GM21825 (cell line): ENCODE measurements around the gene LYSET.
"Not testable (repeated sequence)": the region's sequence is repeated elsewhere in the genome, so short reads cannot be mapped to it uniquely, and the experiment has no call there.

Source experiments
- ATAC-seq: cut with Tn5 transposase; IDR thresholded peaks from one replicate; pipeline ENCODE4 v1.9.1; 2021; ENCODE audit warnings: mild to moderate bottlenecking, moderate library complexity; ENCODE audit not compliant: unreplicated experiment

Gene LYSET

DNA sequence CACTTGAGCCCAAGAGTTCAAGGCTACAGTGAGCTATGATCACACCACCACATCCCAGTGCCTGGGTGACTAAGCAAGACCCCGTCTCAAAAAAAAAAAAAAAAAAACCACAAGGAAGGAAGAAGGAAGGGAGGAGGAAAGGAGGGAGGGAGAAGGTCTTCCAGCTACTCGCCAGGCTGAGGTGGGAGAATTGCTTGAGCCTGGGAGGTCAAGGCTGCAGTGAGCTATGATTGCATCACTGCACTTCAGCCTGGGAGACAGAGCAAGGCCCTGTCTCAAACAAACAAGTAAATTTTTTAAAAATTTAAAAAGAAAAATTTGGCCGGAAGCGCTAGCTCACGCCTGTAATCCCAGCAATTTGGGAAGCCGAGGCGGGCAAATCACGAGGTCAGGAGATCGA lies 16.5 kb upstream of the LYSET start:
- ATAC-seq = not testable (repeated sequence)

DNA sequence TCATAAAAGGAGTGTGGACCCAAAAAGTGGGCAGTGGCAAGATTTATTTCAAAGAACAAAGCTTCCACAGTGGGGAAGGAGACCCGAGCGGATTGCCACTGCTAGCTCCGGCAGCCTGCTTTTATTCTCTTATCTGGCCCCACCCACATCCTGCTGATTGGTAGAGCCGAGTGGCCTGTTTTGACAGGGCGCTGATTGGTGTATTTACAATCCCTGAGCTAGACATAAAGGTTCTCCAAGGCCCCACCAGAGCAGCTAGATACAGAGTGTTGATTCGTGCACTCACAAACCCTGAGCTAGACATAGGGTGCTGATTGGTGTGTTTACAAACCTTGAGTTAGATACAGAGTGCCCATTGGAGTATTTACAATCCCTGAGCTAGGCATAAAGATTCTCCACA lies 15.5 kb upstream of the LYSET start:
- not testable (repeated sequence) for ATAC-seq

DNA sequence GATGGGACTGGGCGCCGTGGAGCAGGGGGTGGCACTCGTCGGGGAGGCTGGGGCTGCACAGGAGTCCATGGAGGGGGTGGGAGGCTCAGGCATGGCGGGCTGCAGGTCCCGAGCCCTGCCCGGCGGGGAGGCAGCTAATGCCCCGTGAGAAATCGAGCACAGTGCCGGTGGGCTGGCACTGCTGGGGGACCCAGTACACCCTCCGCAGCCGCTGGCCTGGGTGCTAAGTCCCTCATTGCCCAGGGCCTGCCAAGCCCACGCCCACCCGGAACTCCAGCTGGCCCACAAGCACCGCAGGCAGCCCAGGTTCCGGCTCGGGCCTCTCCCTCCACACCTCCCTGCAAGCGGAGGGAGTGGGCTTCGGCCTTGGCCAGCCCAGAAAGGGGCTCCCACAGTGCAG lies 15.0 kb upstream of the LYSET start:
- not testable (repeated sequence) for ATAC-seq

DNA sequence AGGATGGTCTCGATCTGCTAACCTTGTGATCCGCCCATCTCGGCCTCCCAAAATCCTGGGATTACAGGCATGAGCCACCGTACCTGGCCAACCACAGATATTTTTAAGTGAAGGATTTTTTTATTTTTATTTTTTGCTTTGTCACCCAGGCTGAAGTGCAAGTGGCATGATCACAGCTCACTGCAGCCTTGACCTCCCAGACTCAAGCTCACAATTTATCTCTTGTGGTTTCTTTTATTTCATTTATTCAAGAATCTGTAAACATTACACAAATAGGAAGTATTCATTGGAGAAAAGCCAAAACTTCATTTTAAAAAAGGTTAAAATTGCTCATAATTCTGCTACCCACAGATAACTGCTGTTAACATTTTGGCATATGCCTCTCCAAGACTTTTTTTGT lies 13.7 kb upstream of the LYSET start:
- ATAC-seq = no peak

DNA sequence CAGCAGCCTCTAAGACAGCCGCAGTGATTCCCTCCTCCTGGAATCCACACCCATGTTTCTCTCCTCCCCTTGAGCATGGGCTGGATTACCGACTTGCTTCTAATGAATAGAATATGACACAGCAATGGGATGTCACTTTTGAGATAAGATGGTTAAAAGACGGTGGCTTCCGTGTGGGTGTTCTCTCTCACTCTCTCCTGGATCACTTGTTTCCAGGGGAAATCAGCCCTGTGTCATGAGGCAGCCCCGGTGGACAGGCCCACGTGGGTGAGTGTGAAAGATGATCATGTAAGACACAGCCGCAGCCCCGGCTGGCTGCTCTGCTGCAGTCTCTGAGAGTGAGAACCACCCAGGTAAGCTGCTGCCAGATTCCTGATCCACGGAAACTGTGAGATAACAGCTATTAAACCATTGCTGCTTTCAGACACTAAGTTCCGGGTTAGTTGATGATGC lies 11.1 kb upstream of the LYSET start:
- no peak for ATAC-seq

DNA sequence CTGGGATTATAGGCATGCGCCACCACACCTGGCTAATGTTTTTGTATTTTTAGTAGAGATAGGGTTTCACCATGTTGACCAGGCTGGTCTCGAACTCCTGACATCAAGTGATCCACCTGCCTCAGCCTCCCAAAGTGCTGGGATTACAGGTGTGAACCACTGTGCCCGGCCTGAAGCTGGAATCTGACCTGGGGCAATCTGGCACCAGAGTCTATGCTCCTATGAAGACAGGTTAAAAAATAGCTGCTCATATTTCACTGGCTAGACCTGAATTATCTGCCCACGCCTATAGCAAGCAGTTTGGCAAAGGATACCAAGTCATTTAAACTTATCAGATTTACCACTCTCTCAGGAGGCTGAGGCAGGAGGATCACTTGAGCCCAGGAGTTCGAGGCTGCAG lies 10.4 kb upstream of the LYSET start:
- ATAC-seq = not testable (repeated sequence)

DNA sequence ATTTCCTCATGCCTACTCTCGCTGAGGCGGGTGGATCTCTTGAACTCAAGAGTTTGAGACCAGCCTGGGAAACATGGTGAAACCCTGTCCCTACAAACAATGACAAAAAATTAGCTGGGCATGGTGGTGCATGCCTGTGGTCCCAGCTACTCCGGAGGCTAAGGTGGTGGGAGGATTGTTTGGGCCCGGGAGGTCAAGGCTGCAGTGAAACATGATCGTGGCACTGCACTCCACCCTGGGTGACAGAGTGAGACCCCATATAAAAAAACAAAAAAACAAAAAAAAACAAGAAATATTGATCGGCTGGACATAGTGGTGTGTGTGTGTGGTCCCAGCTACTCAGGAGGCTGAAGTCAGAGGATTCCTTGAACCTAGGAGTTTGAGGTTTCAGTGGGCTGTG lies 9.6 kb upstream of the LYSET start:
- ATAC-seq = no peak

DNA sequence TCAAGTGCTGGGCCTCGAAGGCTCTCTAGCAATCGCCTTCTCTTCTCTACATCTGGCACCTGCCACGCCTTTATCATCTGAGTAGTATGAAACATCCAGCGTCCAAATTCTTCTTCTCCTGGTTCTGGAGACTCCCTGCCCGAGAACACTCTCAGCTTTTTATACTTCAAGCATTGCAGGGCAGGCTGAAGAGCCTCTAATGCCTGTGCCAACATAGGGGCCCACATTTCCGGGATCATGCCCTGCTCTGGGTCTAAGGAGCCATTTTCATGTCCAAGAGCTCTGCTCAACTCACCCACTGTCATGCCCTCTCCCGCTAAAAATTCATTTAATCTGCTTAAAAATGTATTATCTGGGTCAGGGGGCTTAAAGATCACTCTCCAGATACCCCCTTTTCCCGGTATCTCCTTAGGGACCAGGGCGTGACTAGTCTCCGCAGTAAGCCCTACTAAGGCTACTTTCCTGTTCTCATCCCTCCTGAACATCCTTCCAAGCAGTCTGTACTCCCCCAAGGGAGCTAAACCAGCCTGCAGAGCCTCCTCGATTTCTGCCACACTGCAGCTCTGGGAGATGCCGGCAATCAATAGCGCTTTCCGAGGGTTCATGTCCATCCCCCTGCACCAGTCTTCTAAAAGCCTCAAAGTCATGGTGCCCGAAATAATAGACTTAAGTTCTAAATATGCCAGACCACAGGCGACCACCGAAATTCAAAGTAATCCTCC lies 1.4 kb upstream of the LYSET start:
- no peak for ATAC-seq

DNA sequence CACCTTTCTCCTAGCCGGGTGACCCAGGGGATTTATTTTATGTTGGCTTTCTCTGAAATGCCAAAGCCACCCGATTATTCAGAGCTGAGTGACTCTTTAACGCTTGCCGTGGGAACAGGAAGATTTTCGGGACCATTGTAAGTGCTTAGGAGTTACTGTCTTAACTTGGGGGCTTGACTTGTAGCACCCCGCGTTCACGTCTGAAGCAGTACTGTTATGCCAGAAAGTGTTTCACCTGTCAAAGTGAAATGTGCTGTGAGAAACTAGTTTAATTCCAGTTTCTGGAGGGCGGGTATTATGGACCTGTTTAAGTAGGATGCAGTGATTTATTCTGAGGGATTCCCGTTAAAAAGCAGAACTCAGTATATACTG lies 218 bp downstream of the LYSET start:
- ATAC-seq = no peak

DNA sequence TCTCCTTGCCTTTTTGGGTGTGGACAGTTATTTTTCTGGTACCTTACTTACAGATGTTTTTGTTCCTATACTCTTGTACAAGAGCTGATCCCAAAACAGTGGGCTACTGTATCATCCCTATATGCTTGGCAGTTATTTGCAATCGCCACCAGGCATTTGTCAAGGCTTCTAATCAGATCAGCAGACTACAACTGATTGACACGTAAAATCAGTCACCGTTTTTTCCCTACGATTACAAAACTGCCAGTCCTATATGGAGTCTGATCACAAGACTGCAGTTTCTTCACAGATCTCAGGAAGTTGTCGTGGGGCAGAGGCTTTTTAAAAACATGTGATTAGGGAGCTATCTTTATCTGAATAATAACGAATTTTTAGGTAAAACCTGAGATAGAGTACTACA lies 1.3 kb downstream of the LYSET start:
- ATAC-seq = no peak

DNA sequence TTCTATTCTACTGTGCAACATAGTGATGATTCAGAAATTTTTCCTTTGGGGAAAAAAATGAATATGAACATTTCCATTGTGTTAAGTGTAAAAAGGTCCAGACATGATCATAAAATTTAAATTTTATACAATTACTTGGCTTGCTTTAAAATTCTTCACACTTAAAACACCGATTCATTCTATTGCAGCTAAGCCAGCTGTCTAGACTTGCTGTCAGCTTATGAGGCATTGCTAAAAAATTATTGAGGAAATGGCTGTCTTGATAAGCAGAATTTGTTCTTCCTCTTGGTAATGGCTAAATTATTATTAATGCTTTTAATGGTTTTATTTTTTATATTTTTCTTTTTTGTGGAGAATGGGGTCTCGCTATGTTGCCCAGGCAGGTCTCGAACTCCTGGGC lies 1.8 kb downstream of the LYSET start:
- no peak for ATAC-seq

DNA sequence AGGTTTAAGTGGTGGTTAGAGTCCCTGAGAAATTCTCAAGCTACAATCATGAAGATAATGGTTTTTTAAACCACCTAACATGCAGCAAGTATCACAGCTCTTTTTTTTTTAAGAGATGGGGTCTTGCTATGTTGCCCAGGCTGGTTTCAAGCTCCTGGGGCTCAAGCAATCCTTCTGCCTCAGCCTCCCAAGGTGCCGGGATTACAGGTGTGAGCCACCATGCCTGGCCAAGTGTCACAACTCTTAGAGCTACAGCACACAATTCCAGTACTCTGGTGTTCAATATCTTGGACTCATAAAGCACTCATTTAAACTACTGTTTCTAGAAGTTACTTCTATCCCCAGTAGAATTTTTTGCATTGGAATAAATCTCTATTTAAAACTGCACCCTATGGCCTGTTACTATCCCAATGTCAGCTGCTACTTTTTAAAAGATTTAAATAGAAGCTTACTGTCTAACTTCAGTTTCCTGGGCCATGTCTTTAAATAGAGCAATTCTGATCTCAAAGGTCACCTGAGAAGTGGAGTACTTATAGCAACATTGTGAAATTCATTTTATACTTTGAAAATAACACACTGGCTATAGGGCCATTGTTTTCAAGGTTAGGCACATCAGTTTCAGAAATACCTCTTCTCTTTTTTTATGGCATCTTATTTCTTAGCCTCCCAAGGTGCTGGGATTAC lies 10.3 kb downstream of the LYSET start:
- no peak for ATAC-seq

DNA sequence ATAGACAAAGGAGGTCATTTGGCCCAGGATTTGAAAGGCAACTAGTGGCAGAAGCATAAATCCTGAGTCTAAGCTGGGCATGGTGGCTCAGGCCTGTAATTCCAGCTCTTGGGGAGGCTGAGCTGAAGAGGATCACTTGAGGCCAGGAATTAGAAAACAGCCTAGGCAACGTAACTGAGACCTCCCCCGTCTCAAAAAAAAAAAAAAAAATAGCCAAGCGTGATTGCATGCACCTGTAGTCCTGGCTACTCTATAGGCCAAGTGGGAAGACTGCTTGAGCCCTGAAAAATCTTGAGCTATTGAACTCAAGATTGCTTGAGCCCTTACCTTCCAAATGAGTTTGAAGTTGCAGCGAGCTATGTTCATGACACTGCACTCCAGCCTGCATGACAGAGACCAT lies 13.9 kb downstream of the LYSET start:
- ATAC-seq = no peak

DNA sequence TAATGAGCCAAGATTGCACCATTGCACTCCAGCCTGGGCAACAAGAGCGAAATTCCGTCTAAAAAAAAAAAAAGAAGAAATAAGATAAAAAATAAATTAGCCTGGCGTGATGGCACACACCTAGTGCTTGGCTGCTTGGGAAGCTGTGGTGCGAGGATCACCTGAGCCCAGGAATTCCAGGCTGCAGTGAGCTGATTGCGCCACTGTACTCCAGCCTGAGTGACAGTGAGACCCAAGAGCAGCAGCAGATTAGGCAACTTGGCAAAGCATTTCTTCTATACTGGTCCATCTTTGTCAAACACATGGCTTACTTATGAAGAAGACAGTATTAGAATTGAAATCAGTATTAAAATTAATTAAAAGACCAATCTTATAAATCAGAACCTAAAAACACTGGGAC lies 15.4 kb downstream of the LYSET start:
- no peak for ATAC-seq

DNA sequence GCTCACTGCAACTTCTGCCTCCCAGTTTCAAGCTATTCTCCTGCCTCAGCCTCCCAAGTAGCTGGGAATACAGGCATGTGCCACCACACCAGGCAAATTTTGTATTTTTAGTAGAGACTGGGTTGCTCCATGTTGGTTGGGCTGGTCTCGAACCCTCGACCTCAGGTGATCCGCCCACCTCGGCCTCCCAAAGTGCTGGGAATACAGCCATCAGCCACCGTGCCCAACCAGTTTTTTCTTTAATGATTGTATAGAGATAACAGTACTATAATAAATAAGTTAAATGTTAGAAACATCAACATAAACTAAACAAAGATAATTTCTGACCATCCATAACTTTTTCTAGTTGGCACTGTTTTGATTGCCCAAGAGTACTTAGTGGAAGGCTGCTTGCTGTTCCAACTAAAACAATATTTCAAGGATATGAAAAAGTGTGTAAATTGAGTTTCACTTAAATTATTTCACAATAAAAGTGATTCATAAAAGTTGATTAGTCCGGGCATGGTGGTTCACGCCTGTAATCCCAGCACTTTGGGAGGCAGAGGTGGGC lies 16.1 kb downstream of the LYSET start:
- ATAC-seq = no peak

DNA sequence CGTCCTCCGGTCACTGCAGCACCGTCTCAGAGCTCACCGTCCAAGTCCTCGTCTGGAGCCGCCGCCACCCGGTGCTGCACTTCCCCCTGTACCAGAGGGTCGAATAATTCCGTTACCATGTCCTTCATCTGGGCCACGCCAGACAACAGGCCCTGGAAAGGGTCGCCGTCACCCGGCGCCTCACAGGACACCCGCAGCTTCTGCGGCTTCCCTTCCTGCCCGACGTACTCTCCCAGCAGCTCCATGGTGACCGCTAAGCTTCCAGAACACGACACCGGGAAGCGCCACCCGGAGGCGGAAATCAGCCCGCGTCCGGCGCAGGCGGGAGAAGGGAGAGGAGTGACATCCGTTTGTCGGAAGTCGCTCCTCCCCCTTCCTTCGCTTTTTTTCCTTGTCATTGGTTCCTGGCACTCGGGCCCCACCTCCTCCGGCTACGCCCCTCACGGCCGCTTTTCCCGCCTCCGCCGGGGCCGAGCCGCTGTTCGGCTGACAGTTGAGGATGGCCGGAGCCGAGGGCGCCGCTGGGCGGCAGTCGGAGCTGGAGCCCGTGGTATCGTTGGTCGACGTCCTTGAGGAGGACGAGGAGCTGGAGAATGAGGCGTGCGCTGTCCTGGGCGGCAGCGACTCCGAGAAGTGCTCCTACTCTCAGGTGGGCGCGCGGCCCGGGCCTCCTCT lies 21.8 kb downstream of the LYSET start, which contains the start of the genes GON7 and UBR7:
Gene GON7 (minus strand): TSS at position 273 of the 675 bp plus-strand sequence. CDS start 28 bp downstream, at position 245.
Gene UBR7 (plus strand): TSS at position 464 of the 675 bp plus-strand sequence. CDS start 36 bp downstream, at position 500.
- peak; percentile 81 for ATAC-seq

DNA sequence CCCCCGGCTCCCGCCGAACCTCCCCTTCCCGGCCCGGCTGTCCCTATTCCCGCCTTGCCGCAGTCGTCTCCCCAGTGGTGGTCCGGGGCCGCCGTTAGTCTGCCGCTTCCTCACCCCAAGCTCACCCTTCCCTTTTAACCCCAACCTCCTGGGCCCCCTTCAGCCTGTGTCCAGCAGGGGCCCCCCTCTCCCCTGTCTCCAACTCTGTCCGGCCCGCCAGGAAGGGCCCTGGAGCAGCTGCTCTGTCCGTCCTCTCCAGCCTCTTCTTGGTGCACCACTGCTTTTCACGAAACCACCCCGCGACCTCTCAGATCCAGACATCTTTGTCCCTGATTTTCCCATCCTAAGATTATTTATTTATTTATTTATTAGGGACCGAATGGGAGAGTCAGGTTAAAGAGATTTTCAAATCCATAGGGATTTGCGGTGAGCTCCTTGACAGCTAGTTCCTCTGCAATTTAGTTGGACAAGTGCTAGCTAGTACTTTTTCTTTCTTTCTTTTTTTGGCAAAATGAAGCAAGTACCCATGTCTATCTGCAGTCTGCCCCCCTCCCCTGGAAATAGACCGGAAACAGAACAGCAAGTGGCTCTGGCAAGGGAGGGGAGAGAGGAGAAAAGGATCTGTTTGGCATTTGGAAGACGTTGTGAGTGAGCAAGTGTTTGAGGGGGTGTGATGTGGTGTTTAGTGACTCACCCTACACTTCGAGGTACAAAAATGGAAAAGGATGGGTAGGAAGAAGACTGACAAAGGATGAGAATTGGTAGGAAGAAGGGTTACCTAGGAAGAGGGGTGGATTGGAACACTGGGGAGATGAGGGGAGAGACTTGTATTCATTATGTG lies 22.6 kb downstream of the LYSET start:
- ATAC-seq = peak; percentile 40

DNA sequence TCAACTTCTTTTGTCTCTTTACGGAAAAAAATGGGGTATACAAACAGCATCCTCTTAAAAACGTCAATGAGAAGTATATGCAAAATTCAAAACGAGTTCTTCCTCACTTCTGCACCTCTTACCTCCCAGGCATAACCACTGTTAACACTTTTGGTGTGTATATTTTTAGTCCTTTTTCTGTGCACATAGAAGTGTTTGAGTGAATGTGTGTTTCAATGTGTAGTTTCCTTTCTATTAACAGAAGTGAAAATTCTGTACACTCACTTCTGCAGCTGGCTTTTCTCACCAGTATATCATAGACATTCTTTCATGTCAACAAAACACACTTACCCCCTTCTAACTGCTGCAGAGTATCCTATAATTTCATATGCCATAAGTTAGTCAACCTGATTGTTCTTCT lies 27.3 kb downstream of the LYSET start:
- peak; percentile 63 for ATAC-seq

DNA sequence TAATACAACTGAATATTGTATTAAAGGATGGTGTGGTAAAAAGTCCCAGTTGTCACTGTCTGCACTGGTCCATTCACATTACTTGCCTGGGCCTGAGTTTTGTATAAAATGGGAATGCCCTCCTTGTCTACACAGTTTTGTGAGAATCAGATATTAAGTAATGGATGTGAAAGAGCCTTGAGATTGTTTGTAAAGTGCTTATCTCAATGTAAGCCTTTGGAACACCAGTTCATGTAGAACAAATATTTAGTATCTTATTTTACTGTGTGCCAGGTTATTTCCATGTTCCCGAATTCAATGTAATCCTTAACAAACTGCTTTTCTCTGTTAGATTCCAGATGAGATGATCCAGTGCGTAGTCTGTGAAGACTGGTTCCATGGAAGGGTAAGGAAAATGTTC lies 29.5 kb downstream of the LYSET start:
- no peak for ATAC-seq

DNA sequence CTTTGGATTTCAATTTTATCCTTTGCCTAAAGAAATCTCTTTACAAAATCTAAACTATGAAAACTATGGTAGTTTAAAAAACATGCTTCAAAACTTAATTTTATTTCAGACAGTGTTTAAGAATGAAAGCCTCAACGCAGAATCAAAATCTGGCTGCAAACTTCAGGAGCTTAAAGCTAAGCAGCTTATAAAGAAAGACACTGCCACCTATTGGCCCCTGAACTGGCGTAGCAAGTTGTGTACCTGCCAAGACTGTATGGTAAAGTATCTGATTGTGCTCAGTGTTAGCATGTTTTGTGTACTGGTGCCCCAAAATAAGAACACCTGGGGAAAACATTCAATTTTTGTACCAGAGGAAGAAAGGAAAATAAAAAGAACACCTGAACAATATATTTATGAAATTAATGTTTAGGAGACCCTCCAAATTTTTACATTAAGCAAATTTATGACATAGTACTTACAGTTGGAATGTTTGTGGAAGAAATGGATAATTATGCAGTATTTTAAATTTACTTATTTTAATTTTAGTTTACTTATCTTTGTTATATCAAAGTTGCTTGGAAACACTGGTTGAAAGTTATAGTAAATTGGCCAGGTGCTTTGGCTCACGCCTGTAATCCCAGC lies 34.1 kb downstream of the LYSET start:
- no peak for ATAC-seq
